Pancreas (tissue), 10 donors: Measurements from ENCODE around the gene PLAGL1. TPM values are rescaled to one million over a fixed set of nuclear protein-coding genes. Genes with fewer than 3 reads are reported as not detected.

Experiments used
- ATAC-seq, 4 donors: fragments of 200-7000 bp; cut with Tn5 transposase; one replicate each; pipeline versions ENCODE4 v1.8.0 to v1.9.1; 2020; ENCODE audit warnings: mild to moderate bottlenecking in 4 of 4, moderate library complexity in 4 of 4
- DNase-seq, 6 donors: peaks; one replicate each; pipeline ENCODE4 v3.0.0-alpha.2; 2020
- FAIRE-seq: peaks from 2 replicates; lab custom pipeline; 2012; peaks lifted over from hg19 to GRCh38; lab: Jason Lieb, UNC
- H3K27ac ChIP-seq, 4 donors: fragments of 200-600 bp; sonication (generic); 1 replicate in 3 of 4; 2 replicates in 1 of 4; pipeline versions ENCODE4 v1.5.0 to v1.8.0; 2020
- H3K27me3 ChIP-seq, 4 donors: fragments of 200-600 bp; one replicate each; pipeline ENCODE4 v1.8.0; 2021
- H3K36me3 ChIP-seq, 3 donors: fragments of 200-600 bp; sonication (generic) in 1 of 3; one replicate each; pipeline versions ENCODE4 v1.5.0 to v1.8.0; 2020 to 2021
- H3K4me1 ChIP-seq, 3 donors: fragments of 200-600 bp; one replicate each; pipeline ENCODE4 v1.8.0; 2021
- H3K4me3 ChIP-seq, 4 donors: fragments of 200-600 bp; sonication (generic) in 2 of 4; one replicate each; pipeline versions ENCODE4 v1.5.0 to v1.8.0; 2020 to 2021
- H3K9me3 ChIP-seq, 4 donors: fragments of 200-600 bp; one replicate each; pipeline ENCODE4 v1.8.0; 2021
- CTCF ChIP-seq, 4 donors: fragments of 200-600 bp; sonication (generic) in 3 of 4; IDR thresholded peaks; one replicate each; pipeline versions ENCODE4 v1.5.0 to v1.8.0; 2021; ENCODE audit warnings: antibody characterized with exemption in 4 of 4
- WGBS, 2 donors: extraction: QIAGEN DNeasy Blood & Tissue Kit; methylation state at CpG; one replicate each; pipeline ENCODE4 v1.1.7; 2013; 5-methylcytosine and 5-hydroxymethylcytosine counted together
- intact Hi-C, 3 donors: fragments of 100-400 bp; cut with DNase I; formaldehyde crosslinking; loops; one replicate each; pipeline versions ENCODE4 v1.11.1 to v1.14.2; 2022
- polyA plus RNA-seq, 2 donors: library from polyadenylated mRNA; stranded (reverse); fragments of 200-250 nt; gene quantifications; one replicate each; pipeline ENCODE4 v1.2.3, GENCODE V29; 2013
- total RNA-seq, 6 donors: library from RNA; stranded (reverse); fragmentation: NEBNext Ultra II Directional in 4 of 6; extraction: Animal tissue kit (Norgen Biotek cat#: 25700) in 4 of 6; gene quantifications; one replicate each; pipeline versions ENCODE4 v1.2.1 to v1.2.4, GENCODE V29; 2021 to 2023
- donor health status: healthy with polysubstance abuse.
- donor health status: DM: no; HTN: no; CAD: no; lungs with moderate emphysema.
- donor health status: DM: no; HTN: no; CAD: no.
- donor health status: control.
- donor health status: control.
- donor health status: Bipolar disorder and iron deficiency.
- donor health status: DM: yes; HTN: yes; CAD: no.
- donor health status: DM: no; HTN: no; CAD: no.
- donor health status: DM: no; HTN: no; CAD: no.
- donor health status: DM: yes; HTN: yes; CAD: no.

The PLAGL1 gene
- total and polyA plus RNA-seq, 8 donors, result 12.5 to 31.6 (median 15.8) TPM

GRCh38 chr6:143949535-143949934, 58.5 kb downstream of the PLAGL1 start:
- H3K9me3 ChIP-seq, result no peaks in the 10 kb centered on the region
- ATAC-seq, result no peak
- no peak overlapping the region for H3K4me3 ChIP-seq
- no peak for TF ChIP-seq CTCF (IDR thresholded peaks at IDR 0.05)
- WGBS, 2 donors, result 74 to 84% methylated on average over 1 of the region's 1 CpG
- no peaks in the 10 kb centered on the region for H3K4me1 ChIP-seq
- intact Hi-C loops, result no loop called here
- no peaks in the 10 kb centered on the region for H3K27me3 ChIP-seq
- FAIRE-seq, result no peak
- peaks cover 0 to 6% (median 0%) of the 10 kb centered on the region in 3 donors for H3K36me3 ChIP-seq
- no peak for DNase-seq
- H3K27ac ChIP-seq, result no peak overlapping the region

- no peak for DNase-seq
- H3K27me3 ChIP-seq, result no peaks in the 10 kb centered on the region
- intact Hi-C loops, result no loop called here
- TF ChIP-seq CTCF (IDR thresholded peaks at IDR 0.05), result no peak
- ATAC-seq, result no peak
- H3K36me3 ChIP-seq, result peaks cover 0 to 6% (median 0%) of the 10 kb centered on the region in 3 donors
- 89 to 92% methylated on average over 7 of the region's 7 CpGs for WGBS, 2 donors
- H3K27ac ChIP-seq, result no peak overlapping the region
- no peak overlapping the region for H3K4me3 ChIP-seq
- no peak for FAIRE-seq
- no peaks in the 10 kb centered on the region for H3K9me3 ChIP-seq
- no peaks in the 10 kb centered on the region for H3K4me1 ChIP-seq
Observed at GRCh38 chr6:143948208-143948607, 59.9 kb downstream of the PLAGL1 start.

- H3K27me3 ChIP-seq, result no peaks in the 10 kb centered on the region
- H3K36me3 ChIP-seq, result no peaks in the 10 kb centered on the region
- peaks cover 0 to 4% (median 0%) of the 10 kb centered on the region in 3 donors for H3K4me1 ChIP-seq
- peak; percentile 17 to 42 (median 24) for TF ChIP-seq CTCF (IDR thresholded peaks at IDR 0.05)
- no peaks in the 10 kb centered on the region for H3K9me3 ChIP-seq
- no peak overlapping the region for H3K27ac ChIP-seq
- no peak overlapping the region for H3K4me3 ChIP-seq
- 58 to 61% methylated on average over 20 of the region's 20 CpGs for WGBS, 2 donors
- intact Hi-C loops, result no loop called here
- peak; percentile 51 to 77 (median 70) for ATAC-seq
- DNase-seq, result peak in 5 of 6 donors; percentile 14 to 77 (median 38)
- FAIRE-seq, result no peak
Observed at GRCh38 chr6:143941852-143942627, 66.0 kb downstream of the PLAGL1 start.

- 22 to 26% methylated on average over 4 of the region's 4 CpGs for WGBS, 2 donors
- intact Hi-C loops, result no loop called here
- ATAC-seq (peak; percentile 87 to 98 (median 94)), DNase-seq (peak in 5 of 6 donors; percentile 35 to 66 (median 52)), FAIRE-seq (peak; percentile 74)
- no peak overlapping the region for H3K4me3 ChIP-seq
- no peaks in the 10 kb centered on the region for H3K36me3 ChIP-seq
- peaks cover 0 to 4% (median 0%) of the 10 kb centered on the region in 3 donors for H3K4me1 ChIP-seq
- no peaks in the 10 kb centered on the region for H3K27me3 ChIP-seq
- no peak overlapping the region for H3K27ac ChIP-seq
- H3K9me3 ChIP-seq, result no peaks in the 10 kb centered on the region
- TF ChIP-seq CTCF (IDR thresholded peaks at IDR 0.05), result peak; percentile 60 to 73 (median 64)
Observed at GRCh38 chr6:143940011-143940597, 68.0 kb downstream of the PLAGL1 start.
